NCI-H510A treated with DMSO at 0.1 percent for 48 hours (cell line): ENCODE measurements around the gene IGHMBP2.

ENCODE experiments used
- DNase-seq: peaks from one replicate; lab custom pipeline; 2025; lab: John Stamatoyannopoulos, UW

Gene IGHMBP2

DNA sequence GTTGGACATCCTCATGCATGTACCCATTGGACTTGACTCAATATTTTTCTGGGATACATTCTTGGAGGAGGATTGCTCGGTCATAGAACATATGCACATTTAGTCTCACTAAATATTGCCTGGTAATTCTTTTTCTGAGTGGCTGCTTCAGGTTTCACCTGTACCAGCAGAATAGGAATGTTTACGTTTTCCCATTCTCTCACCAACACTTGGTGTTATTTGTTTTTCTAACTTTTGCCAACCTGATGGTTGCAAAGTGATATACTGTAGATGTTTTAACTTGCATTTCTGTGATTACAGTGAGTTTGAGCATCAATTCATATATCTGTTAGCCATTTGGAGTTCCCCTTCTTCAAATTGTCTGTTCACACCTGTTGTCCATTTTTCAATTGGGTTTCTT, 78.4 kb downstream of the IGHMBP2 start:
- no peak for DNase-seq

DNA sequence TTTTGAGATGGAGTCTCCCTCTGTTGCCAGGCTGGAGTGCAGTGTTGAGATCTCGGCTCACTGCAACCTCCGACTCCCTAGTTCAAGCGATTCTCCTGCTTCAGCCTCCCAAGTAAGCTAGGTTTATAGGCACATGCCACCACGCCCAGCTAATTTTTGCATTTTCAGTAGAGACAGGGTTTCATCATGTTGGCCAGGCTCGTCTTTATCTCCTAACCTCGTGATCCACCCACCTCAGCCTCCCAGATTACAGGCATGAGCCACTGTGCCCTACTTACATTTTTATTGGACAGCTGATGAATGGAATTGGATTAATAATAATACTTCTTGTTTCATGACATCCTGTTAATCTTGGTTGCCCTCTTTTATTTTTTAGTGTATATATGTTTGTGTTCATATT, 80.1 kb downstream of the IGHMBP2 start:
- DNase-seq: no peak

DNA sequence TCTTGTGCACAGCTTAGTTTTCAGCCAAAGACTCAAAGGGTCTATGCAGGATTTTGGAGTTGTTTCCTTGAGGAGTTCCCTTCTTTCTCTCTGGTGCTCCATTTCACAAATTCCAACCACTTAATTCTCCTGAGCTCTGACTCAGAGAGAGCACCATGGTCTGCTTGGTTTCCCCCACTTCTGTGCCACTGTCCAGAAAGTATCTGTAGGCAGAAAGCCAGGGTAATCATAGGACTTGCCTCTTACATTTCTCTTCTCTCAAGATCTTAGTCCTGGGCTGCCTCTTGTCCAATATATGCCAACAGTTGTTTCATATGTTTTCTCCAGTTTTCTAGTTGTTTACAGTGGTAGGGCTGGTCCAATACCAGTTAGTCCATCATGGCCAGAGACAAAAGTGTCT, 83.5 kb downstream of the IGHMBP2 start:
- DNase-seq: no peak

DNA sequence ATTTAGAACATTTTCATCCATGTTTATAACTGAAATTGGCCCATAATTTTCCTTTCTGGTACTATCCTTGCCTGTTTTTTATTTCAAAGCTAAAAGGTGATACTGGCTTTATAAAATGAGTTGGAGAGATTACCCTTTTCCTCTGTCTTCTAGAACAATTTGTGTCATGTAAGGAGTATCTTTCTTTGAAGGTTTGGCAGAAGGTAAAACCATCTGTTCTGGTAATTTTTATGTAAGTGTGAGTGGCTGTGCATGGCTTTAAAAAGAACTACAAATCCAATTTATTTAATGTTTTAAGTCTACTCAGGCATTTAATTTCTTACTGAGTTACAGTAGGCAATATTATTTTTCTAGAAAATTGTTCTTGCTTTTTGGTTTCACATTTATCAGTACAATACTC, 84.8 kb downstream of the IGHMBP2 start:
- no peak for DNase-seq
